SH-SY5Y (cell line): ENCODE results near the gene LAIR2.

ENCODE experiments used
- GATA2 ChIP-seq: IDR thresholded peaks from 2 replicates; pipeline ENCODE4 v1.6.1; 2011; ENCODE audit warnings: mild to moderate bottlenecking, low read depth, low read length
- GATA3 ChIP-seq: IDR thresholded peaks from 2 replicates; pipeline ENCODE4 v1.6.1; 2011; ENCODE audit warnings: low read depth, mild to moderate bottlenecking, low read length, moderate library complexity

DNA sequence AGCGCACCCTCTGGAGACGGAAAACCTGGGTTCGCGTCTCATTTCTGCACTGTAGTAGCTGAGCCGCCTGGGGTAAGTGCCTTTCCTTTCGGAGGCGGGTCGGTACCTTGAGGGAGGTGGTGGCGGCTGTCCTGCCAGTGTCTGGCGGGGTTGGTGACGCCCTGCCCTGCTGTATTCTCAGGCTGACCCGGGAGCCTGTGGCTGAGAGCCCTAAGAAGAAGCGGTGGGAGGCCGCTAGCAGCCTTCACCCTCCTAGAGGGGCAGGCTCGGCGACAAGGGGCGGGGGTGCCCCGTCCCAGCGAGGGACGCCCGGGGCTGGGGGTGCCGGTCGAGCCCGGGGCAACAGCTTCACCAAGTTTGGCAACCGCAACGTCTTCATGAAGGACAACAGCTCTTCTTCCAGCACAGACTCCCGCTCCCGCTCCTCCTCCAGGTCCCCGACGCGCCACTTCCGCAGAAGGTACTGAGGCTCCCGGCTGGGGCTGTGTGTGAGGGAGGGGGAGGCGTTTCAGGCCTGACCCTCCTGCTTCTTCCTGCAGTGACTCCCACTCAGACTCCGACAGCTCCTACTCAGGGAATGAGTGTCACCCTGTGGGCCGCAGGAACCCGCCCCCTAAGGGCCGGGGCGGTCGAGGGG, 46.7 kb upstream of the LAIR2 start:
- TF ChIP-seq GATA2 (no peak), GATA3 (no peak)
